Measurements from ENCODE around the gene CELSR2.

CELSR2 gene

GRCh38 chr1:109312978-109313775, 63.8 kb downstream of the CELSR2 start:
- H3K4me3 ChIP-seq (ENCODE audit: control insufficient read depth, low read depth, low read length), result no peak overlapping the region
- TF ChIP-seq, protein P1, sequence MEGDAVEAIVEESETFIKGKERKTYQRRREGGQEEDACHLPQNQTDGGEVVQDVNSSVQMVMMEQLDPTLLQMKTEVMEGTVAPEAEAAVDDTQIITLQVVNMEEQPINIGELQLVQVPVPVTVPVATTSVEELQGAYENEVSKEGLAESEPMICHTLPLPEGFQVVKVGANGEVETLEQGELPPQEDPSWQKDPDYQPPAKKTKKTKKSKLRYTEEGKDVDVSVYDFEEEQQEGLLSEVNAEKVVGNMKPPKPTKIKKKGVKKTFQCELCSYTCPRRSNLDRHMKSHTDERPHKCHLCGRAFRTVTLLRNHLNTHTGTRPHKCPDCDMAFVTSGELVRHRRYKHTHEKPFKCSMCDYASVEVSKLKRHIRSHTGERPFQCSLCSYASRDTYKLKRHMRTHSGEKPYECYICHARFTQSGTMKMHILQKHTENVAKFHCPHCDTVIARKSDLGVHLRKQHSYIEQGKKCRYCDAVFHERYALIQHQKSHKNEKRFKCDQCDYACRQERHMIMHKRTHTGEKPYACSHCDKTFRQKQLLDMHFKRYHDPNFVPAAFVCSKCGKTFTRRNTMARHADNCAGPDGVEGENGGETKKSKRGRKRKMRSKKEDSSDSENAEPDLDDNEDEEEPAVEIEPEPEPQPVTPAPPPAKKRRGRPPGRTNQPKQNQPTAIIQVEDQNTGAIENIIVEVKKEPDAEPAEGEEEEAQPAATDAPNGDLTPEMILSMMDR (IDR thresholded peaks at IDR 0.05; ENCODE audit: control insufficient read depth, insufficient read depth, low read depth, low read length, missing control alignments), result no peak
- no peak for DNase-seq (ENCODE audit: low read depth)

GRCh38 chr1:109314795-109315194, 65.5 kb downstream of the CELSR2 start:
- TF ChIP-seq, protein P1 (IDR thresholded peaks at IDR 0.05; ENCODE audit: control insufficient read depth, insufficient read depth, low read depth, low read length, missing control alignments), result no peak
- no peak for DNase-seq (ENCODE audit: low read depth)
- no peak overlapping the region for H3K4me3 ChIP-seq (ENCODE audit: control insufficient read depth, low read depth, low read length)

GRCh38 chr1:109315288-109315687, 65.9 kb downstream of the CELSR2 start:
- TF ChIP-seq, protein P1 (IDR thresholded peaks at IDR 0.05; ENCODE audit: control insufficient read depth, insufficient read depth, low read depth, low read length, missing control alignments), result no peak
- DNase-seq (ENCODE audit: low read depth), result no peak
- H3K4me3 ChIP-seq (ENCODE audit: control insufficient read depth, low read depth, low read length), result no peak overlapping the region

- TF ChIP-seq, protein P1 (IDR thresholded peaks at IDR 0.05; ENCODE audit: control insufficient read depth, insufficient read depth, low read depth, low read length, missing control alignments), result no peak
- DNase-seq (ENCODE audit: low read depth), result no peak
Measured at GRCh38 chr1:109316506-109316905, 67.2 kb downstream of the CELSR2 start.

GRCh38 chr1:109319114-109319513, 69.8 kb downstream of the CELSR2 start:
- DNase-seq (ENCODE audit: low read depth), result no peak
- H3K4me3 ChIP-seq (ENCODE audit: control insufficient read depth, low read depth, low read length), result no peak overlapping the region

More at GRCh38 chr1:109316506-109316905, 67.2 kb downstream of the CELSR2 start:
- no peak overlapping the region for H3K4me3 ChIP-seq (ENCODE audit: control insufficient read depth, low read depth, low read length)

GRCh38 chr1:109322974-109323373, 73.6 kb downstream of the CELSR2 start:
- TF ChIP-seq, protein P1 (IDR thresholded peaks at IDR 0.05; ENCODE audit: control insufficient read depth, insufficient read depth, low read depth, low read length, missing control alignments), result no peak
- DNase-seq (ENCODE audit: low read depth), result no peak
- H3K4me3 ChIP-seq (ENCODE audit: control insufficient read depth, low read depth, low read length), result no peak overlapping the region

More at GRCh38 chr1:109319114-109319513, 69.8 kb downstream of the CELSR2 start:
- TF ChIP-seq, protein P1 (IDR thresholded peaks at IDR 0.05; ENCODE audit: control insufficient read depth, insufficient read depth, low read depth, low read length, missing control alignments), result no peak

Data from AG09309 (cell line).